HG02759 (cell line): ENCODE data around the gene SMIM28.
"Not testable (repeated sequence)": the region's sequence is repeated elsewhere in the genome, so short reads cannot be mapped to it uniquely, and the experiment has no call there.

Experiments used
- ATAC-seq: cut with Tn5 transposase; IDR thresholded peaks from one replicate; pipeline ENCODE4 v1.9.1; 2021; ENCODE audit warnings: mild to moderate bottlenecking, moderate library complexity; ENCODE audit not compliant: unreplicated experiment

Gene SMIM28

GRCh38 chr6:138403801-138404665 is 26.3 kb downstream of the SMIM28 start, which contains the start of gene HEBP2:
Gene HEBP2, plus strand, starts transcription at chr6:138404223. Its CDS starts 273 bp downstream, at chr6:138404496.
- peak; percentile 93 for ATAC-seq

- no peak for ATAC-seq
These were observed 27.1 kb downstream of the SMIM28 start for GRCh38 chr6:138404666-138405337.

GRCh38 chr6:138405816-138406413 is 28.2 kb downstream of the SMIM28 start:
- ATAC-seq: no peak

GRCh38 chr6:138406443-138406842 is 28.7 kb downstream of the SMIM28 start:
- no peak for ATAC-seq

GRCh38 chr6:138410048-138410735 is 32.5 kb downstream of the SMIM28 start:
- no peak for ATAC-seq

- ATAC-seq: peak; percentile 49
These were observed 33.5 kb downstream of the SMIM28 start for GRCh38 chr6:138410972-138411880.

GRCh38 chr6:138415125-138415524 is 37.4 kb downstream of the SMIM28 start:
- ATAC-seq: no peak

- no peak for ATAC-seq
These were observed 38.5 kb downstream of the SMIM28 start for GRCh38 chr6:138416206-138416605.

- ATAC-seq: peak; percentile 57
These were observed 39.9 kb downstream of the SMIM28 start for GRCh38 chr6:138417493-138418117.

- no peak for ATAC-seq
These were observed 40.5 kb downstream of the SMIM28 start for GRCh38 chr6:138418118-138418742.

GRCh38 chr6:138419766-138420165 is 42.1 kb downstream of the SMIM28 start:
- no peak for ATAC-seq

GRCh38 chr6:138420356-138420755 is 42.7 kb downstream of the SMIM28 start:
- no peak for ATAC-seq

GRCh38 chr6:138421089-138421488 is 43.4 kb downstream of the SMIM28 start:
- ATAC-seq: no peak

GRCh38 chr6:138421608-138422007 is 43.9 kb downstream of the SMIM28 start:
- no peak for ATAC-seq

- ATAC-seq: no peak
These were observed 45.2 kb downstream of the SMIM28 start for GRCh38 chr6:138422861-138423260.

- ATAC-seq: no peak
These were observed 46.5 kb downstream of the SMIM28 start for GRCh38 chr6:138424004-138424904.

GRCh38 chr6:138425256-138425655 is 47.6 kb downstream of the SMIM28 start:
- ATAC-seq: not testable (repeated sequence)

GRCh38 chr6:138426500-138427123 is 48.9 kb downstream of the SMIM28 start:
- no peak for ATAC-seq
